GM12874 (cell line): ENCODE measurements around the gene TMED8.

Source experiments
- CTCF ChIP-seq: IDR thresholded peaks from 2 replicates; pipeline ENCODE4 v1.5.1; 2011; ENCODE audit warnings: low read depth, mild to moderate bottlenecking, control low read depth, low read length, moderate library complexity; ENCODE audit not compliant: insufficient read depth

The TMED8 gene

DNA sequence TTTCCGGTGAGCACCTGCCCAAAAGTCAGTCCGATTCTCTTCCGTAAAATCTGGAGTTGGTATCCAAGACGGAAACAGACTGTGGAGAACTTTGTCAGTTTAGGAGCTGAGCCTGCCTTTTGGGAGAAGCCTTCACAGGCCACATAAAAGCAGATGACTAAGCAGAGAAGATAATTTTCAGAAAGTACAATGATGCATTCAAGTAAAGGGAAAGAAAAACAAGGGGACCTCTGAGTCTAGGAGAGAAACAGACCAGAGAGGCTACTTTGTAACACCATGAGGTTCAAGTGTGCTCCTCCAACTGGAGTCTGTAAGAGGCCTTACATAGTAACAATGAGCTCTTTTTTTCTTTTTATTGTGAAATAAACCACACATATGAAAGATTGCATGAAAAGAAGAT lies 21.1 kb downstream of the TMED8 start:
- TF ChIP-seq CTCF, result no peak

- no peak for TF ChIP-seq CTCF
These were observed 23.3 kb downstream of the TMED8 start for GRCh38 chr14:77353469-77354141.

DNA sequence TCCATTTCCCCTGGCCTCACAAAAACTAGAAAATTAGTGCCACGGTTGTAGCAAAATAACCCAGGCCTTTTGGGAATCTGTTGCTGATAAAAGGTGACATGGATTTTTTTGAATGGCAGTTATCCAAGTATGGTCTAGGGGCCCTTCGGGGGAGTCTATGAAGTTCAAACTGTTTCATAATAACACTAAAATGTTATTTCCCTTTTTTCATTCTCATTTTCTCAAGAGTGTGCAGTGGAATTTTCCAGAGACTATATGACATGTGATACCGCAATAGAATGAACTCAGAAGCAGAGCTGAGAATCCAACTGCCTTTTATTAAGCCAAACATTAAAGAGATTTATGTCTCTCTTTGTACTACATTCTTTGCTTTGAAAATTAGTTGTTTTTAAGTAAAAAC lies 29.1 kb downstream of the TMED8 start:
- TF ChIP-seq CTCF, result no peak

- TF ChIP-seq CTCF, result no peak
These were observed 30.4 kb downstream of the TMED8 start for GRCh38 chr14:77346495-77346894.

DNA sequence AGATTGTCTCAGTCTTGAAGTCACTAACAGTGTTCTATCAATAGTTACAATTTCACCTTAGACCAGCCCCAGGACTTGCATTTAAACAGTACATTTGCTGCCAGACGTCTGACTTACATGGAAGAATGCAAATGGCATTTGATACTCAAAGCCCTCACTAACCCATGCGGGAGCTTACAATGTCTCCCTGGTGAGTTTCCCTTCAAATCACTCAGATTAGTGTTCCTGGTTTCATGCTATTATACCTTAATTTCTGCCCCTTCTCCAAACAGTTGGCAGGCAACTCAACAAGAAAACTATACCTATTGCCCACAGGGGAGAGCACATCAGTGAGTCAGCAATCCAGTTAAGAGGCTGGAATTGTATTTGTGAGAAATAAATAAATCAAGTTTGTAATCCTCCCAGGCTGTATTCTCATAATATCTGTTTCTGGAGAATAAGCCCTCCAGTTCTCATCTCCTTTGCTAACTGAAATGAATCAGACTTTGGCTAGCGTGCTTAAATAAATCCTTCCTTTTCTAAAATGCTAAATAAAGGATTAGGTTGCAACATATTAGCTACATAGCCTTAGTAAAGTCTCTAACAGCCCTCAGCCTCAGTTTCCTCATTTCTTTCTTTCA lies 32.4 kb downstream of the TMED8 start:
- no peak for TF ChIP-seq CTCF

DNA sequence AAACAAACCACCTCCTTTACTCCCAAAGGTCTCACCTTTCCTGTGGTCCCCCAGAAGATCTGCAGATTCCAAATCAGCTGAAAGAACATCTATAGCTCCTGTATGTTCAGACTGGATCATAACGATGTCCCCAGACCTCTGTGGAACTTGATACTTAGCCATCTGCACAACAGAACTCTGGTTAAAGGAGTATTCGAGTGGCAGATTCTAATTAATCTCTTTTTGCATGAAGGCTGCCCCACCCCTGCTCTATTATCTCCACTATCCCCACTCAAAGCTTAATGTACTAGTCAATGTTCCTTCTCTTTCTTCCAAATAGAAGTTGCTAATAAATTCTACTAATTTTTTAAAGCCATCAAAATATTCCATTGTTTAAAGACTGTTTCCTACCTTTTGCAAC lies 33.2 kb downstream of the TMED8 start:
- TF ChIP-seq CTCF, result no peak

- TF ChIP-seq CTCF, result no peak
These were observed 34.0 kb downstream of the TMED8 start for GRCh38 chr14:77342726-77343397.
